ENCODE measurements around the gene CPE. TPM values are rescaled to one million over a fixed set of nuclear protein-coding genes. Genes with fewer than 3 reads are reported as not detected.

The CPE gene
- total RNA-seq, 1 donor from 2014 or later: 63.6 TPM

DNA sequence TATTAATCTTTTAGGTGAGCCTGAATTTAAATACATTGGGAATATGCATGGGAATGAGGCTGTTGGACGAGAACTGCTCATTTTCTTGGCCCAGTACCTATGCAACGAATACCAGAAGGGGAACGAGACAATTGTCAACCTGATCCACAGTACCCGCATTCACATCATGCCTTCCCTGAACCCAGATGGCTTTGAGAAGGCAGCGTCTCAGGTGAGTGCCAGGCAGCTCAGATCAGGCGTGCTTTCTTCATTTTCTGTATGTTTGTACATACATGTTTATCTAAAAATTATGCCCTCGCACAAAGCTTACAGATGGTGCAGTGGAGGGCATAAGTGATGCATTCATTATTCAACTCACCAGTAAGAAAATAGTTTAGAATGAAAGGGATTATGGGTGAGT lies 85.6 kb downstream of the CPE start:
- no peaks in the 10 kb centered on the region for H3K27me3 ChIP-seq
- ATAC-seq (no peak), DNase-seq (no peak)
- no peaks in the 10 kb centered on the region for H3K36me3 ChIP-seq
- TF ChIP-seq, protein P1, sequence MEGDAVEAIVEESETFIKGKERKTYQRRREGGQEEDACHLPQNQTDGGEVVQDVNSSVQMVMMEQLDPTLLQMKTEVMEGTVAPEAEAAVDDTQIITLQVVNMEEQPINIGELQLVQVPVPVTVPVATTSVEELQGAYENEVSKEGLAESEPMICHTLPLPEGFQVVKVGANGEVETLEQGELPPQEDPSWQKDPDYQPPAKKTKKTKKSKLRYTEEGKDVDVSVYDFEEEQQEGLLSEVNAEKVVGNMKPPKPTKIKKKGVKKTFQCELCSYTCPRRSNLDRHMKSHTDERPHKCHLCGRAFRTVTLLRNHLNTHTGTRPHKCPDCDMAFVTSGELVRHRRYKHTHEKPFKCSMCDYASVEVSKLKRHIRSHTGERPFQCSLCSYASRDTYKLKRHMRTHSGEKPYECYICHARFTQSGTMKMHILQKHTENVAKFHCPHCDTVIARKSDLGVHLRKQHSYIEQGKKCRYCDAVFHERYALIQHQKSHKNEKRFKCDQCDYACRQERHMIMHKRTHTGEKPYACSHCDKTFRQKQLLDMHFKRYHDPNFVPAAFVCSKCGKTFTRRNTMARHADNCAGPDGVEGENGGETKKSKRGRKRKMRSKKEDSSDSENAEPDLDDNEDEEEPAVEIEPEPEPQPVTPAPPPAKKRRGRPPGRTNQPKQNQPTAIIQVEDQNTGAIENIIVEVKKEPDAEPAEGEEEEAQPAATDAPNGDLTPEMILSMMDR (IDR thresholded peaks at IDR 0.05): no peak
- H3K9me3 ChIP-seq: no peaks in the 10 kb centered on the region
- intact Hi-C loops (cut with DNase I): loop anchor here (10.0 kb wide), 1 partner anchor 340 kb away; no protein-coding TSS in a partner anchor
- no peak overlapping the region for H3K27ac ChIP-seq
- H3K4me1 ChIP-seq: no peaks in the 10 kb centered on the region
- H3K4me3 ChIP-seq: no peak overlapping the region

DNA sequence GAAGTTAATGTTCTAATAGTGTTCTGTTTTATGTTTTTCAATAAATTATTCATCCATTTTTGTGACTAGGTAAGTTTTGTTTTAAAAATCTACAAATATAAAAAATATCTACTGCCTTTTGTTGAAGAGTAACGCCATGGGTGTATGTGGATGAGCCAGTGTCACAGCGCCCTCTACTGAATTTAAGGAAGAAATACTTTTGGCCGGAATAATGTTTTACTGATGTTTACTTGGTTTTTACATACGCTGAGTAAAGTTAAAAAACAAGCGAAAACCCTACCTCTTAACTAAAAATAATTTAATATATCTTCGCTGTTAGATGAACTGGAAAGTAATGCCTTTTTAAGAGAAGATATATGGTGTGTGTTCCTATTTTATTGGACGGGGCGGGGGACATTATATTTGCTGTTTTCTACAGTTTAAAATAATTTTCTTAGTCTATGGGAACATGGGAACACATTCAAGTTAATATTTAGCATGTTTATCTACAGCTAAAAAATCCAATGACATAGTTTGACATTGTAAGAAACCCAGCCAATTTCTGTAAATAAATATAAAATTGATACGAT lies 86.1 kb downstream of the CPE start:
- H3K4me3 ChIP-seq: no peak overlapping the region
- DNase-seq (no peak), ATAC-seq (peak; percentile 82)
- no peaks in the 10 kb centered on the region for H3K4me1 ChIP-seq
- no peaks in the 10 kb centered on the region for H3K36me3 ChIP-seq
- TF ChIP-seq, protein P1 (IDR thresholded peaks at IDR 0.05): peak; percentile 83
- H3K9me3 ChIP-seq: no peaks in the 10 kb centered on the region
- no peak overlapping the region for H3K27ac ChIP-seq
- intact Hi-C loops (cut with DNase I): loop anchor here (10.0 kb wide), 1 partner anchor 340 kb away; no protein-coding TSS in a partner anchor
- H3K27me3 ChIP-seq: no peaks in the 10 kb centered on the region

DNA sequence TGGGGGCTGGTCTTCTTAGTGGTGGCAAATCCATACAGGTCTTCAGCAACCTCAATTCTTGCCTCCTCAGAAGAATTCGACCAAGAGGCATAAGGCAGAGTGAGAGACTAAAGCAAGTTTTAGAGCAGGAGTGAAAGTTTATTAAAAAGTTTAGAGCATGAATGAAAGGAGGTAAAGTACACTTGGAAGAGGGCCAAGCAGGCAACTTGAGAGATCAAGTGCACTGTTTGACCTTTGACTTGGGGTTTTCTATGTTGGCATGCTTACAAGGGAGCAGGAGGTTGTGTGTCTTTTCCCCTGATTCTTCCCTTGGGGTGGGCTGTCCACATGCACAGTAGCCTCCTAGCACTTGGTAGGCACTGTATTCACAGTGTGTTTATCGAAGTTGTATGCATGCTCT lies 91.2 kb downstream of the CPE start:
- DNase-seq (no peak), ATAC-seq (no peak)
- Histone ChIP-seq H3K9me3 (no peaks in the 10 kb centered on the region), H3K4me3 (no peak overlapping the region), H3K27ac (no peak overlapping the region), H3K36me3 (no peaks in the 10 kb centered on the region), H3K27me3 (no peaks in the 10 kb centered on the region), H3K4me1 (no peaks in the 10 kb centered on the region)
- TF ChIP-seq, protein P1 (IDR thresholded peaks at IDR 0.05): no peak
- intact Hi-C loops (cut with DNase I): no loop called here

DNA sequence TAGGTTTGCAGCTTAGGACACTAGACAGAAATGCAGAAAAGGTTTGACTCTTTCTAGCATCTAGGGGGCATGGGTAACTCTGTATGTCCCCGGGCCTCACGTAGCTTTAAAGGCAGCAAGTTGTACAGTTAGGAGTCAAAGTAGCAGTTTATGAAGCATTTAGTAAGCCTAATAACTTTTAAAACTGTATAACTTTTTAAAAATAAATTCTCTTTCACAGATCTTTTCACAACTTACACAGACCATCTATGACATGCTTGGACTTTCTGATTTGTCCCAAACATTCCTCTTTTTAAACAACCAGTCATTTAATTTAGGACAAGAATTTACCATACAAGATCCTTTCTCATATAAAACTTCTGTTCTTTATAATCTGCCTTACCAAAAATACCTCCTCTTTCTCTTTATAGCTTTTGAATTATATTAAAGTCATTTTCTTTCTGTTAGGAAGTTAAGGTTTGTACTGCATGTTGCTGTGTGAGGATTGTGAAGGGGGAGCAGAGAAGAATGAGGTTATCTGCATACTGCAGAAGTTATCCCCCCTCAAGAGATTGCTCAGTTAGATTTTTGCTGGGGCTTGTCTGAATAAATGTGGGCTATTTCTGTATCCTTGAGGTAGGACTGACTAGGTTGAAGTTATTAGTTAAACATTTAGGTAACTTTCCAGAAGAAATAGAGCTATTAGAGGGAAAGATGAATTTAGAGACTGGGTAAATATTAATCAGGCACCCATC lies 94.3 kb downstream of the CPE start:
- Histone ChIP-seq H3K27ac (no peak overlapping the region), H3K27me3 (no peaks in the 10 kb centered on the region), H3K36me3 (no peaks in the 10 kb centered on the region), H3K4me1 (no peaks in the 10 kb centered on the region), H3K4me3 (no peak overlapping the region), H3K9me3 (no peaks in the 10 kb centered on the region)
- TF ChIP-seq, protein P1 (IDR thresholded peaks at IDR 0.05): no peak
- DNase-seq (no peak), ATAC-seq (no peak)
- intact Hi-C loops (cut with DNase I): no loop called here

DNA sequence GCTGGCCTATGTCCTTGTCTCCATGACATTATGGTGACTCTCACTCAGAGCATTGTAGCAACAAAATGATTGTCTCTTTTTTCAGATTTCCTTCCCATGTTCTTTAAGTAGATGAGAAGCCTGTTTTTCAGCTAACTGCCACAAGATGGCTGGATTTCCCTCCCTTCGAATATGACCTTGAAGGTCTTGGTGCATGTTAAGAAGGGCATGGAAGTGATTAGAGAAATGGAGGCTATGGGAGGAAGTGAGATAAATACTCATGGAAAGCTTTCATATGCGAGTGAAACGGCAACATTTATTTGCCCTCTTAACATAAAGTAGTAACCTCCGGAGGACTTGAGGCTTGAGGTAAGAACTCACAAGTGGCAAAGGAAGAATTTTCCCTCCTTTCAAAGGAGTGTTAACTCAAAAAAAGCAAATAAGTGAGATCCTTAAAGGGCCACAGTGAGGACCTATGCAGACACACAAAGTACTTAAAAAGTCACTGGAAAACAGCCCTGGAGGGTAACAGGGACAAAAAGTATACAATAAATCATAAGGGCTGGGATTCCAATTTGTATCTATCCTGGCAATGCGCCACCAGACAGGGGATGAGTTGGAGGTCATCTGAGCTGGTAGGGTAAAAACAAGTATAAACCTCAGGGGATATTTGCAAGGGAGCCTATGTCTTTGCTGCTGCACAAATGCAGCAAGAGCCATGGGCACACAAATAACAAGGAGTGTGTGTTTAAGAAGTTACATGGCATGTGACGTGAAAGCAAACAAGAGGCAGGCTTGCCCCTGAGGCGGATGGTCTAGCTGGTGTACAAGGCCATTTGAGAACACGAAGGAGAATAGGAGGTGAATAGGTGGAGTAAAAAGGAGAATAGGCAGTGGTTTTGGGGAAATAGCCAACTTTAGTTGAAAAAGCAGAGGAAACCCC lies 96.2 kb downstream of the CPE start:
- H3K36me3 ChIP-seq: no peaks in the 10 kb centered on the region
- TF ChIP-seq, protein P1 (IDR thresholded peaks at IDR 0.05): no peak
- H3K4me3 ChIP-seq: no peak overlapping the region
- H3K27me3 ChIP-seq: no peaks in the 10 kb centered on the region
- H3K9me3 ChIP-seq: no peaks in the 10 kb centered on the region
- DNase-seq (no peak), ATAC-seq (peak; percentile 61)
- H3K27ac ChIP-seq: no peak overlapping the region
- no peaks in the 10 kb centered on the region for H3K4me1 ChIP-seq
- intact Hi-C loops (cut with DNase I): no loop called here
